ENCODE results near the gene ZNF77.

ZNF77 gene

GRCh38 chr19:2957160-2957559, 12.4 kb upstream of the ZNF77 start:
- TF ChIP-seq CEBPB (IDR thresholded peaks at IDR 0.05) (no peak), CREB1 (IDR thresholded peaks at IDR 0.05; ENCODE audit: low read depth) (no peak), ZBTB7A (IDR thresholded peaks at IDR 0.05; ENCODE audit: low read depth) (no peak), FOXM1 (IDR thresholded peaks at IDR 0.05; ENCODE audit: borderline replicate concordance, low read depth) (no peak), MAX (IDR thresholded peaks at IDR 0.05) (no peak), RAD21 (IDR thresholded peaks at IDR 0.05; ENCODE audit: low read depth) (no peak), EGR1 (IDR thresholded peaks at IDR 0.05) (no peak), YY1 (IDR thresholded peaks at IDR 0.05; ENCODE audit: low read depth) (no peak), TCF12 (IDR thresholded peaks at IDR 0.05; ENCODE audit: low read depth) (no peak), TAF1 (IDR thresholded peaks at IDR 0.05; ENCODE audit: low read depth) (no peak), EP300 (IDR thresholded peaks at IDR 0.05; ENCODE audit: borderline replicate concordance) (no peak), REST (IDR thresholded peaks at IDR 0.05; ENCODE audit: low read depth) (no peak)

- TF ChIP-seq TAF1 (IDR thresholded peaks at IDR 0.05; ENCODE audit: low read depth) (no peak), NFIC (IDR thresholded peaks at IDR 0.05) (peak; percentile 88), MAX (IDR thresholded peaks at IDR 0.05) (peak; percentile 52), YY1 (IDR thresholded peaks at IDR 0.05; ENCODE audit: low read depth) (no peak), ZBTB7A (IDR thresholded peaks at IDR 0.05; ENCODE audit: low read depth) (no peak), FOXM1 (IDR thresholded peaks at IDR 0.05; ENCODE audit: borderline replicate concordance, low read depth) (peak; percentile 68), EGR1 (IDR thresholded peaks at IDR 0.05) (no peak), RAD21 (IDR thresholded peaks at IDR 0.05; ENCODE audit: low read depth) (no peak; the same call in 1 of the 2 replicates), TEAD4 (IDR thresholded peaks at IDR 0.05) (peak; percentile 52; the same call in 1 of the 2 replicates), USF1 (IDR thresholded peaks at IDR 0.05) (no peak), TCF12 (IDR thresholded peaks at IDR 0.05; ENCODE audit: low read depth) (peak; percentile 93), CEBPB (IDR thresholded peaks at IDR 0.05) (peak; percentile 73), REST (IDR thresholded peaks at IDR 0.05; ENCODE audit: low read depth) (no peak), CREB1 (IDR thresholded peaks at IDR 0.05; ENCODE audit: low read depth) (no peak), EP300 (IDR thresholded peaks at IDR 0.05; ENCODE audit: borderline replicate concordance) (peak; percentile 87)
These were observed 8.2 kb upstream of the ZNF77 start for GRCh38 chr19:2952953-2953481.

GRCh38 chr19:2950286-2951124, 5.7 kb upstream of the ZNF77 start:
- TF ChIP-seq EP300 (IDR thresholded peaks at IDR 0.05; ENCODE audit: borderline replicate concordance) (no peak), REST (IDR thresholded peaks at IDR 0.05; ENCODE audit: low read depth) (no peak), TAF1 (IDR thresholded peaks at IDR 0.05; ENCODE audit: low read depth) (peak; percentile 99), EGR1 (IDR thresholded peaks at IDR 0.05) (peak; percentile 31; the same call in 1 of the 2 replicates), FOXM1 (IDR thresholded peaks at IDR 0.05; ENCODE audit: borderline replicate concordance, low read depth) (no peak), CREB1 (IDR thresholded peaks at IDR 0.05; ENCODE audit: low read depth) (0 out of 2 replicates have a peak, but pooled peaks have one; percentile 30), CEBPB (IDR thresholded peaks at IDR 0.05) (no peak), USF1 (IDR thresholded peaks at IDR 0.05) (no peak), ZBTB7A (IDR thresholded peaks at IDR 0.05; ENCODE audit: low read depth) (no peak), MAX (IDR thresholded peaks at IDR 0.05) (0 out of 2 replicates have a peak, but pooled peaks have one; percentile 9), RAD21 (IDR thresholded peaks at IDR 0.05; ENCODE audit: low read depth) (no peak), NFIC (IDR thresholded peaks at IDR 0.05) (peak; percentile 85), TCF12 (IDR thresholded peaks at IDR 0.05; ENCODE audit: low read depth) (peak; percentile 36; the same call in 1 of the 2 replicates), YY1 (IDR thresholded peaks at IDR 0.05; ENCODE audit: low read depth) (peak; percentile 79), TEAD4 (IDR thresholded peaks at IDR 0.05) (no peak)

Data from Ishikawa (cell line).